Activated CD8-positive, alpha-beta memory T cell treated with anti-CD3 and anti-CD28 coated beads, Interleukin-2, amount 10 ng/mL, durations not matched to agents 7 days and 5 days (primary cell): ENCODE measurements around the gene SVBP. TPM values are rescaled to one million over a fixed set of nuclear protein-coding genes. Genes with fewer than 3 reads are reported as not detected.

Experiments
- ATAC-seq: fragments of 150-1000 bp; cut with Tn5 transposase; one replicate; pipeline ENCODE4 v1.10.0; 2021; ENCODE audit warnings: moderate library complexity
- CTCF ChIA-PET: fragments of 350-600 bp; sonication (Branson Sonifier 250); formaldehyde crosslinking; loops from one replicate; lab custom pipeline; 2021; ENCODE audit warnings: antibody characterized with exemption; lab: Charles Lee
- DNase-seq: peaks from one replicate; pipeline ENCODE4 v3.0.0-alpha.2; 2020
- H3K27ac Mint-ChIP-seq: one replicate; pipeline ENCODE4 v1.8.0; 2021; ENCODE audit warnings: mild to moderate bottlenecking, mixed read lengths
- H3K27me3 Mint-ChIP-seq: one replicate; pipeline ENCODE4 v1.8.0; 2021; ENCODE audit warnings: mixed read lengths
- H3K36me3 Mint-ChIP-seq: one replicate; pipeline ENCODE4 v1.8.0; 2021; ENCODE audit warnings: mild to moderate bottlenecking, mixed read lengths
- H3K4me1 Mint-ChIP-seq: one replicate; pipeline ENCODE4 v1.8.0; 2021; ENCODE audit warnings: mixed read lengths
- H3K4me3 Mint-ChIP-seq: one replicate; pipeline ENCODE4 v1.8.0; 2021; ENCODE audit warnings: mild to moderate bottlenecking, moderate library complexity, mixed read lengths
- H3K9me3 Mint-ChIP-seq: one replicate; pipeline ENCODE4 v1.8.0; 2022; ENCODE audit warnings: low read depth, mixed read lengths
- total RNA-seq, 2 experiments: library from RNA; stranded (reverse); gene quantifications; one replicate each; pipeline ENCODE4 v1.2.3, GENCODE V29; 2021

The SVBP gene
- total RNA-seq, 2 experiments from 2014 or later, result 11.5 to 14.8 TPM

DNA sequence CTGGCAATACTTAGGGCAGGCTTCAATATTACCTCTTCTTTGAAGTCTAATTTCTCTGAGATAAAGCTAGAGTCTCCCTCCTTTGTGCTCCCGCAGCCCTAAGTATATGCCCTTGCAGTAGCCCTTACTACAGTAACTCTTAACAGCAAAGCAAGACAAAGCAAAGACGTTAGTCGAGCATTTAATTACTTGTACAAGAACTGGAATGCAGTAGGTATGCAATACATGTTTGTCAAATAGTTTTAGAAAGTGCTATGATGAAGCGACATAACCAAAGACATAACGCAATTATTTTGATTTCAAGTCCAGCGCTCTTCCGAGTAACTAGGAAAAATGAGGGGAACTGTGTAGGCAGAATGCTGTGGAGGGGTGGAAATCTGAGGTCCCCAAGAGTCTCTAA, 51.9 kb downstream of the SVBP start:
- H3K4me1 Mint-ChIP-seq, result peaks cover 23% of the 10 kb centered on the region
- CTCF ChIA-PET, result interaction anchor here (0.9 to 4.2 kb wide), 12 partner anchors 8 to 307 kb away, joined by 3 to 44 read pairs (median 5); partner anchors contain the start of genes ERMAP, PPIH, SVBP and ZNF691
- peaks cover 6% of the 10 kb centered on the region for H3K36me3 Mint-ChIP-seq

GRCh38 chr1:42762269-42762668, 54.9 kb downstream of the SVBP start:
- H3K4me1 Mint-ChIP-seq, result peaks cover 2% of the 10 kb centered on the region
- H3K36me3 Mint-ChIP-seq, result peaks cover 2% of the 10 kb centered on the region
- no peak for ATAC-seq
- no peaks in the 10 kb centered on the region for H3K27me3 Mint-ChIP-seq
- H3K9me3 Mint-ChIP-seq, result no peaks in the 10 kb centered on the region
- no peak overlapping the region for H3K4me3 Mint-ChIP-seq
- DNase-seq, result no peak
- CTCF ChIA-PET, result no interaction called here
- no peak overlapping the region for H3K27ac Mint-ChIP-seq

More for the DNA sequence above, 51.9 kb downstream of the SVBP start:
- Mint-ChIP-seq H3K27me3 (no peaks in the 10 kb centered on the region), H3K9me3 (no peaks in the 10 kb centered on the region), H3K27ac (no peak overlapping the region), H3K4me3 (no peak overlapping the region)
- ATAC-seq, result no peak
- DNase-seq, result no peak

- Mint-ChIP-seq H3K36me3 (peaks cover 4% of the 10 kb centered on the region), H3K27me3 (no peaks in the 10 kb centered on the region), H3K4me1 (peaks cover 2% of the 10 kb centered on the region), H3K9me3 (no peaks in the 10 kb centered on the region), H3K27ac (no peak overlapping the region), H3K4me3 (no peak overlapping the region)
- no peak for ATAC-seq
- DNase-seq, result no peak
- CTCF ChIA-PET, result no interaction called here
Observed at GRCh38 chr1:42761567-42761966, 55.6 kb downstream of the SVBP start.

- Mint-ChIP-seq H3K36me3 (peaks cover 18% of the 10 kb centered on the region), H3K9me3 (no peaks in the 10 kb centered on the region), H3K27ac (no peak overlapping the region), H3K4me1 (no peaks in the 10 kb centered on the region), H3K27me3 (no peaks in the 10 kb centered on the region), H3K4me3 (no peak overlapping the region)
- DNase-seq (no peak), ATAC-seq (no peak)
- CTCF ChIA-PET, result interaction anchor here (1.6 kb wide), 1 partner anchor 21 kb away, joined by 4 read pairs; no protein-coding TSS in a partner anchor
Observed at GRCh38 chr1:42759114-42759513, 58.1 kb downstream of the SVBP start.

GRCh38 chr1:42758641-42759040, 58.6 kb downstream of the SVBP start:
- Mint-ChIP-seq H3K4me1 (no peaks in the 10 kb centered on the region), H3K9me3 (no peaks in the 10 kb centered on the region), H3K4me3 (no peak overlapping the region), H3K36me3 (peaks cover 21% of the 10 kb centered on the region), H3K27me3 (no peaks in the 10 kb centered on the region), H3K27ac (no peak overlapping the region)
- ATAC-seq (no peak), DNase-seq (no peak)
- CTCF ChIA-PET, result interaction anchor here (0.7 to 1.6 kb wide), 2 partner anchors 21 to 315 kb away, joined by 3 to 4 read pairs; no protein-coding TSS in a partner anchor

GRCh38 chr1:42757892-42758275, 59.3 kb downstream of the SVBP start:
- CTCF ChIA-PET, result interaction anchor here (0.7 to 1.7 kb wide), 3 partner anchors 9 to 316 kb away, joined by 3 to 10 read pairs (median 4); partner anchors contain the start of genes C1orf50 and P3H1
- ATAC-seq, result no peak

More at GRCh38 chr1:42757892-42758275, 59.3 kb downstream of the SVBP start:
- H3K27me3 Mint-ChIP-seq, result no peaks in the 10 kb centered on the region
- H3K4me3 Mint-ChIP-seq, result no peak overlapping the region
- peaks cover 23% of the 10 kb centered on the region for H3K36me3 Mint-ChIP-seq
- H3K4me1 Mint-ChIP-seq, result no peaks in the 10 kb centered on the region
- no peaks in the 10 kb centered on the region for H3K9me3 Mint-ChIP-seq
- H3K27ac Mint-ChIP-seq, result no peak overlapping the region
- DNase-seq, result no peak

Other genes with a start within 250 kb of the SVBP start
- 100 to 1,000 TPM in 1 of 2 experiments, 10 to 100 TPM in 1; 93.7 to 104 TPM for gene PPIH, start 159.0 kb downstream of the SVBP start, total RNA-seq
- gene YBX1, start 135.0 kb downstream of the SVBP start, total RNA-seq, result 100 to 1,000 TPM; 731 to 790 TPM
- gene CLDN19, start 77.2 kb downstream of the SVBP start, total RNA-seq, result not detected
- 10 to 100 TPM; 48.1 to 54.0 TPM for gene P3H1, start 50.4 kb downstream of the SVBP start, total RNA-seq
- 10 to 100 TPM in 1 of 2 experiments, 1 to 10 TPM in 1; 4.6 to 10.3 TPM for gene C1orf50, start 50.1 kb downstream of the SVBP start, total RNA-seq
- gene TMEM269, start 32.4 kb downstream of the SVBP start, total RNA-seq, result under 1 TPM in 1 of 2 experiments, not detected in 1; 0.12 TPM
- gene ERMAP, start 275 bp downstream of the SVBP start, total RNA-seq, result 1 to 10 TPM; 3.7 to 4.1 TPM
- 10 to 100 TPM in 1 of 2 experiments, 1 to 10 TPM in 1; 9.8 to 13.9 TPM for gene ZNF691, start 29.2 kb upstream of the SVBP start, total RNA-seq
- gene SLC2A1, start 141.5 kb upstream of the SVBP start, total RNA-seq, result 100 to 1,000 TPM; 113 to 140 TPM